Activated CD4-positive, CD25-positive, alpha-beta regulatory T cell treated with anti-CD3 and anti-CD28 coated beads, Interleukin-2, amount 50 U/mL, for 16 hours (primary cell): ENCODE results near the gene DRD2.

Source experiments
- DNase-seq: peaks from one replicate; pipeline ENCODE4 v3.0.0-alpha.2; 2020; ENCODE audit warnings: low read depth, low spot score

Gene DRD2

DNA sequence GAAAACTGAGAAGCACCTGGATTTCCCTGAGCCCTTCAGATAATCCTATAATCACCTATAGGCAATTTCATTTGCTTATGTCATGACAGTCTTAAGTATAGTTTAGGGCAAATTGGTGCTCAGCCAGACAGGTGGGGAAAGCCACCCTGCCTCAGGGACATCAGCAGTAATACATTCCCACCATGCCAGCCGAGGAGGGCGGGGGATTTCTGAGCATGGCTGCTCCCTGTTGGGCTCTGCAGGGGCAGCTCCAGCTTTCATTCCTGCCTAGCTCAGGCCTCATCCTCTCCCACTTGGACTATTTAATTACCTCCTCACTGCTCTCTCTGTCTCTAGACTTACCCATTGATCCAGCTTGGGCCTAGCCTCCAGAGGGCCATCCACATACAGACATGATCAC is 9.0 kb upstream of the DRD2 start:
- DNase-seq: no peak

- no peak for DNase-seq
Observed at GRCh38 chr11:113481672-113482071, 6.5 kb upstream of the DRD2 start.

DNA sequence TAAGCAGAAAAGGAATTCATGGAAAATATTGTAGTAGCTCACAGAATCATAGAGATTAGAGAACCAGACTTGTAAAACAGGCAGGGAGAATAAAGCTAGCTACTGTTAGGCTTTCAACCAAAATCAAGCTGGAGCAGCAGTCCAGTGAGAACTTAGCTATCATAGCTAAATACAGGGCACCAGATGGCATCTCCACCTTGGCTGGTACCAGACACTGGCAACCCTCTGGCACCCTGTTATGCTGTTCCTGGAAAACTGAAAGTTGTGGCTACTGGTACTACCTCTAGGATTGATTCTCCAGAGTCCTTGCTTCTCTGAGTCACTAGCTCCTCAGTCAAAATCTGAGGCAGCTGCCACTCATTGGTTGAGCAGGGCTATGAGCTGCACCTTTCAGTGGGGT is 6.0 kb upstream of the DRD2 start:
- no peak for DNase-seq

GRCh38 chr11:113477321-113477720 is 2.1 kb upstream of the DRD2 start:
- DNase-seq: no peak

- DNase-seq: no peak
Observed at GRCh38 chr11:113476553-113476952, 1.4 kb upstream of the DRD2 start.

DNA sequence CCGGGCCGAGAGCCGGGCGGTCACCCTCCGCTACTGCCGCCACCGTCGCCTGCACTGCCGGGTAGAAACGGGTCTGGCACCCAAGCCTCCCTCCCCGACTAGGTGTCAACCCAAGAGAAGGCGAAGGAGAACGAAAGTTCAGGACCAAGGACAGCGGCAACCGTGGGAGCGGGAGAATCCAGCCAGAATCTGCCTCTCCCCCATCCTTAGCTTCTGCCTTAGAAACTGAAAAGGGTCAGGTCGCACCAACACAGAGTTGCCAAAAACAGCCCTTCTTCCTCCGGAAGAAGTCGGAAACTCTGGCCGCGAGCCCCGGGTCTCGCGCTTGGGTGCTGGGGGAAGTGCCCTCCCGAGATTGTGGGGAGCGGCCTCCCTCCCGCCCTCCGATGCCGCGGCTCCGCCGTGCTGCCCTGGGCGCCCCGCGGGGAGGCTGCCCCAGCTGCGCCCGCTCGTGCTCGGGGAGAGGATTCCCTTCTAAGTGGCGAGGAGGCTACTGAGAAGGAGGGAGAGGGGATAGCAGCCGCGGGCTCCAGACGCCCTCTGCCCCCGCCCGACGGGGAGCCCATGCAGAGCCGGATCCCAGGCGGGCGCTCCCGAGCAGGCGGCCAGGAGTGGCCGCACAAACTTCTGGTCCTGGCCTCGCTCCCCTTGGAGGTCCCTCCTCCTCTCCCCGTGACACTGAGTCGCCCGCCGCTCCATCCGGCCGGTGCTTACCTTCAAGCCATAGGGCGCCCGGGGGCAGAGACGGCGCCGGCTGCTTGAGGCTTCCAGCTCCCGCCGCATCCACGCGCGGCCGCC is 637 bp downstream of the DRD2 start:
- no peak for DNase-seq

DNA sequence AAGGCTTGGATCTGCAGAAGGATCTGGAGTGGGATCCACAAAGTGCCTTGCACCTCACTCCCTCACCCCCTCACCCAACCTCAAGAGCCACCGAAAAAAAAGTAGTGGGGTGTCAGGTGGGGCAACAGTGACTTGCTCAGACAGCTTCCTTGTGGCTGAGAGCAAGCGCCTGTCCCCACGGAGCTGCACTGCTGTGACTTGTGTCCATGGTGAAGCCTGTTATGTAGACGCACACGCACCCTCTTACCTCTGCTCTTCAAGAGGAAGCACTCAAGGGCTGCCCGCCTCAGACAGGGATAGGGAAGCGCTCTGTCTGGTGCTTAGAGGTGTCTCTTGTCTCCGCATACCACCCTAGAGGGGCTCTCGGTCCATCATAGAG is 1.2 kb downstream of the DRD2 start:
- DNase-seq: no peak

DNA sequence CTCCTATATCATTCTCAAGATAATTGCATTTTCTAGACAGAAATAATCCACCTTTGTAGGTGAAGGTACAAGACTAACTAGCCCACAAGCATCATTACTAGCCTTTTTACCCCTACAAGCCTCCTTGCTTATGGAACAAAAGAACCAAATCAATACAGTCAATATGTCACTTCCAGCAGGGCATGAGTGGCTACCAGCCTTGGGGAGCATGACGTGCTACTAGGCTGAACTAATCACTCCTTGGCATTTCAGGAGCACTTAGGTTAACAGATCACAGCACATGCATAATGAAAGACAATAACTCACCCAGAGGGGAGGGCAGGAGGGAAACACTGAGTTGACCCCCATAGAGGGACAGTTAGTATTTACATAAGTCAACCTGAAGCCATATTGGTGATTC is 2.7 kb downstream of the DRD2 start:
- no peak for DNase-seq

DNA sequence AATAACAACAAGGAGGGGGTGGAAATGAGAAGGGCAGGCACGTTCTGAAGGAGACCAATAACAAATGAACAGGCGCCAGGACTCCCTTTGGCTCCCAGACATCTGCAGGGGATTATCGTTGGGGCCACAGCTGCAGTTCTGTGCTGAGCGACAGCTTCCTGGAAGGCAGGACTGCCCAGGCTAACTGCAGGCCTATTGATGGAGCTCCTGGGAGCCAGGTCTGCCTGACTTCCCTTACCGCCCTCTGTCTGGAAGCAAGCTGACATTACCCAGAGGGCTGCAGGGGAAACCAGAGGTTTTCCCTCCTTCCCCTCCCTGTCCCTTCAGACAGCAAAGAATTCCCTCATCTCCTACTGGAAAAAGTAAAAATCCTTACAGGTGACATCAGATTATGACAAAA is 5.0 kb downstream of the DRD2 start:
- DNase-seq: no peak

DNA sequence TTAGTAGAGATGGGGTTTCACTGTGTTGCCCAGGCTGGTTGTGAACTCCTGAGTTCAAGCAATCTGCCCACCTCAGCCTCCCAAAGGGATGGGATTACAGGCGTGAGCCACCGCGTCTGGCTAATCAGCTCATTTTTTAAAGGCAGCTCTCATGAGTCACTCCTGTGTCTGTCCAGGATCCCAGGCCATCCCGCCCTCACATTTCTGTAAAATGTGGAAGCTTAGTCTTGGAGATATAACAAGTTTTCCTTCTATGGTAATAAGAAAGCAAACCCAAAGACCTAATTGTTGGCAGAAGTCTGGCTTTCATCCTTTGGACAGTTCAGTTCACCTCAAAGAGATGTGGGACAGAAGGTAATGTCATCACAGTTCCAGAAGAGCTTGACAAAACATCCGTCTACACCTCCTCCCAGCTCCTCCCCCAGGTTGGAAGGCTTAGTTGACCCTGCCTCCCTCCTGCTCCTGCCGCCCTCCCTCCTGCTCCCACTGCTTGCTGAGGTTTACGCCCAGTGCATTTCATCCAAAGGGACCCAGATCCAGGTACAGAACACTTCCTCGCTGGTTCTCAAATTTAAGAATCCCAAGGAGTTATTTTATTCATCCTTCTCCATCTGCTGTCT is 6.4 kb downstream of the DRD2 start:
- no peak for DNase-seq

DNA sequence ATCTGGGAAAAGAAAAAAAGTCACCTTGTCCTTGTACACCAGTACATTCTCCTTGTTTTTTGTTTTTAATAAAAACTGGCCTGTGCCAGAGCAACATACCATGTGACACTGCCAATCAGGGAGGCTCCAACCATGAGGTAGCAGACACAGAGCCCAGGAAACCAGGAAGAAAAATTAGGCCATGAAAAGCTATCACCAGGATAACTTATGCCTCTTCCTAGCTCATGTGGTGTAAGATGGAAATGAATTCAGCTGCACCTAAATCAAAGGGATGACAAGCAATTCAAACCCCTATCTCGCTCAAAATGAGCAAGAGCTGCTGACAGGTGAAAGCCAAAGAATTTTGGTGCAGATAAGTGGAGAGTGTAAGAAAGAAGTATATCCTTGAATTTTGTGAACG is 7.7 kb downstream of the DRD2 start:
- no peak for DNase-seq

- DNase-seq: no peak
Observed at GRCh38 chr11:113465786-113466185, 9.4 kb downstream of the DRD2 start.

DNA sequence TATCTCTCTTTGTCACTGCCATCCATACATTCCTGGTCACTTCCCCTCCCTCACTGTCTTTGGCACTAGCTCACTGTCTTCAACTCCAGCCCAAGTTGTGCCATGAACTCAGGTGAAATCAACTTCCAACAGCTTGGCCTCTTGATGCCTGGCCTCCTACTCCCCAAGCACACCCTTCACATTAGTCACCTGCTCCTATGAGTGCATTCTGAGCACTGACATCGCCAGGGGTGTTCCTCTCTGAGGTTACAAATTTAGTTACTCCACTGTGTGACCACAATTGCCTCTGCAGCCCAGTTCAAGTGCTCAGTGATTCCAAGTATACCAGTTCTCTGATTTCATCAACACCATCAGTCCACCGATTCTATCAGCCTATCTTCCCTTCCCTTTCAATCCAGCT is 10.8 kb downstream of the DRD2 start:
- no peak for DNase-seq

DNA sequence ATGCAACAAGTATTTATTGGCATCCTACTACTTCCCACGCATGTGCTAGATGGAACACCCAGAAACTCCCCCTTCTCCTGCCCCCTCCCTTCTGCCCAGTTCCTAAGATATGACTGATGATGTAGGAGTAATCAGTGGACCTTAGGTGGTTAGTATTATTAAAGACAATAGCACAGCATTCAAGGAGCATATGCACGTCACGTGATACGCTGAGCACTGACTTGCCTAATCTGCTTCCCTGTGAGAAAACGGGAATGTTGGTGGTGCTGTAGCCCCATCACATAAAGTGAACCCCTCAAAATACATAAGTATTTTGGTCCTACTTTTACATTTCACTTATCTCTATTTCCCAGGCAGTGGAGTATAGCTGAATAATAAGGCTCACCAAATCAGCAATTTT is 12.4 kb downstream of the DRD2 start:
- no peak for DNase-seq

GRCh38 chr11:113461639-113462038 is 13.6 kb downstream of the DRD2 start:
- DNase-seq: no peak

- no peak for DNase-seq
Observed at GRCh38 chr11:113460469-113460868, 14.7 kb downstream of the DRD2 start.

DNA sequence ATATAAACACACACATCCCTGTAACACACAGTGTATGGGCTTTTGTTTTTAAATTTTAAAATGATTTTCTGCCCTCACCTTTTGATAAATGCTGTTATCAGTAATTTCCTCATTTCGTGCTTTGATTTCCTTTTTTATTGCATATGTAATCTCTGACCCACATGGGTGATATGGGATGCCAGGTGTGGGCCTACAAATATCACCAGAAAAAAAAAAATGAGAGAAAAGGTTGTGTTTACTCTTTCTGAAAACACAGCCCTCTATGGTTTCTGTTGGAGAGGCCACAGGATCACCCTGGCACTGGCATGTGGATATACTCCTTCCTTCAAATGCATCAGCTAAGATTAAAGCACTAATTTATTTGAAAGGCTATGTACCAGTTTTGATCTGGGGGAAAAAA is 17.0 kb downstream of the DRD2 start:
- DNase-seq: no peak

- DNase-seq: no peak
Observed at GRCh38 chr11:113457784-113458183, 17.4 kb downstream of the DRD2 start.

DNA sequence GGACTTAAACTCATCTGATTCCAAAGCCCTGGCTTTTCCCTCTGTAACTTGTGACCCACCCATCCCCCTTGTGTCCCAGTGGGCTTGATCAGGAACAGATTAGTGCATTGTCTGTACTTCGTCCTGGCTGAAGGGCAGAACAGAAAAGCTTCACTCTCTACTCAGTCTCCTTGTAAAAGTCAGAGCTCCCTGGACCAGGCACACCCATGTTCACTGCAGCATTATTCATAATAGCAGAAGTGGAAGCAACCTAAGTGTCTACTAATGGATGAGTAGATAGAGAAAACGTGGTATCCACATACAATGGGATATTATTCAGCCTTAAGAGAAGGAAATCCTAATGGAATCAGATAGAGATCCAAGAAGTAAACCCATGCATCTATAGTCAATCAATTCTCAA is 20.7 kb downstream of the DRD2 start:
- no peak for DNase-seq

- DNase-seq: no peak
Observed at GRCh38 chr11:113449743-113450142, 25.5 kb downstream of the DRD2 start.

- DNase-seq: no peak
Observed at GRCh38 chr11:113448316-113448677, 26.9 kb downstream of the DRD2 start.

- no peak for DNase-seq
Observed at GRCh38 chr11:113447621-113448315, 27.4 kb downstream of the DRD2 start.

- no peak for DNase-seq
Observed at GRCh38 chr11:113446938-113447337, 28.3 kb downstream of the DRD2 start.
